ENCODE data around the gene SMIM44. TPM values are rescaled to one million over a fixed set of nuclear protein-coding genes. Genes with fewer than 3 reads are reported as not detected.

The SMIM44 gene
- total RNA-seq, 1 experiment from 2014 or later: not detected

GRCh38 chr19:3527238-3527910, 44.1 kb upstream of the SMIM44 start:
- no peaks in the 10 kb centered on the region for H4K20me1 ChIP-seq (ENCODE audit: control insufficient read depth, insufficient read depth, insufficient read length)
- H2BK15ac ChIP-seq (ENCODE audit: low read depth, low read length): no peak overlapping the region
- H3K23me2 ChIP-seq (ENCODE audit: insufficient read length, low read depth, low read length, poor library complexity, severe bottlenecking): no peaks in the 10 kb centered on the region
- H2BK20ac ChIP-seq (ENCODE audit: low read depth, low read length, poor library complexity, severe bottlenecking): no peak overlapping the region
- WGBS (ENCODE audit: extremely low coverage, insufficient read length, low lambda C conversion rate): no CpG with 5 or more reads among the region's 21 CpGs
- H3K23ac ChIP-seq (ENCODE audit: insufficient read length, low read depth, low read length): no peak overlapping the region
- H3K4me1 Mint-ChIP-seq: no peaks in the 10 kb centered on the region
- no peak for DNase-seq
- no peak overlapping the region for H3K4me2 ChIP-seq (ENCODE audit: insufficient read depth, insufficient read length, low read length)
- H3K36me3 Mint-ChIP-seq (ENCODE audit: insufficient read depth in 1 of 3, low read depth in 3 of 3): peaks cover 12 to 32% (median 31%) of the 10 kb centered on the region in 3 experiments; a peak in 6 of 7 replicates
- H3K79me1 ChIP-seq (ENCODE audit: insufficient read depth, low read depth, low read length, poor library complexity, severe bottlenecking): no peaks in the 10 kb centered on the region
- no peak overlapping the region for H3K27ac Mint-ChIP-seq
- H3K27me3 ChIP-seq (ENCODE audit: insufficient read depth, low read length): no peaks in the 10 kb centered on the region
- no peak overlapping the region for H3K56ac ChIP-seq (ENCODE audit: insufficient read length, low read depth, low read length)
- H3K27me3 Mint-ChIP-seq (ENCODE audit: low read depth): no peaks in the 10 kb centered on the region
- H3K4ac ChIP-seq (ENCODE audit: low read depth, low read length): no peak overlapping the region
- H2AK5ac ChIP-seq (ENCODE audit: insufficient read length, low read length): no peak overlapping the region
- H3K79me2 ChIP-seq (ENCODE audit: insufficient read depth, low read length): no peaks in the 10 kb centered on the region
- no peak overlapping the region for H3K4me3 Mint-ChIP-seq
- TF ChIP-seq, protein P1, sequence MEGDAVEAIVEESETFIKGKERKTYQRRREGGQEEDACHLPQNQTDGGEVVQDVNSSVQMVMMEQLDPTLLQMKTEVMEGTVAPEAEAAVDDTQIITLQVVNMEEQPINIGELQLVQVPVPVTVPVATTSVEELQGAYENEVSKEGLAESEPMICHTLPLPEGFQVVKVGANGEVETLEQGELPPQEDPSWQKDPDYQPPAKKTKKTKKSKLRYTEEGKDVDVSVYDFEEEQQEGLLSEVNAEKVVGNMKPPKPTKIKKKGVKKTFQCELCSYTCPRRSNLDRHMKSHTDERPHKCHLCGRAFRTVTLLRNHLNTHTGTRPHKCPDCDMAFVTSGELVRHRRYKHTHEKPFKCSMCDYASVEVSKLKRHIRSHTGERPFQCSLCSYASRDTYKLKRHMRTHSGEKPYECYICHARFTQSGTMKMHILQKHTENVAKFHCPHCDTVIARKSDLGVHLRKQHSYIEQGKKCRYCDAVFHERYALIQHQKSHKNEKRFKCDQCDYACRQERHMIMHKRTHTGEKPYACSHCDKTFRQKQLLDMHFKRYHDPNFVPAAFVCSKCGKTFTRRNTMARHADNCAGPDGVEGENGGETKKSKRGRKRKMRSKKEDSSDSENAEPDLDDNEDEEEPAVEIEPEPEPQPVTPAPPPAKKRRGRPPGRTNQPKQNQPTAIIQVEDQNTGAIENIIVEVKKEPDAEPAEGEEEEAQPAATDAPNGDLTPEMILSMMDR (conservative IDR thresholded peaks at IDR 0.05): no peak
- no peak overlapping the region for H2BK12ac ChIP-seq (ENCODE audit: insufficient read length, low read depth, low read length)
- H2BK120ac ChIP-seq (ENCODE audit: low read depth, low read length, poor library complexity, severe bottlenecking): no peak overlapping the region
- no peaks in the 10 kb centered on the region for H3K9me3 ChIP-seq (ENCODE audit: control insufficient read depth, low read depth, low read length)
- no peak overlapping the region for H3K18ac ChIP-seq (ENCODE audit: insufficient read length, low read depth, low read length)
- no peaks in the 10 kb centered on the region for H3K9me3 Mint-ChIP-seq
- H3K27ac ChIP-seq (ENCODE audit: insufficient read length, low read depth, low read length): no peak overlapping the region
- H4K5ac ChIP-seq (ENCODE audit: insufficient read length, low read depth, low read length): no peak overlapping the region
- H3K4me1 ChIP-seq (ENCODE audit: insufficient read depth, low read length): no peaks in the 10 kb centered on the region
- no peak overlapping the region for H3K9ac ChIP-seq (ENCODE audit: extremely low read depth, insufficient read length, low read length)
- no peak overlapping the region for H4K91ac ChIP-seq (ENCODE audit: insufficient read length, low read depth, low read length)
- H3T11ph ChIP-seq (ENCODE audit: low read length): no peak overlapping the region
- H3K14ac ChIP-seq (ENCODE audit: insufficient read depth, low read length): no peak overlapping the region
- H4K8ac ChIP-seq (replicated peaks; ENCODE audit: insufficient read length, low read depth, low read length): no peak overlapping the region
- no peak overlapping the region for H2BK5ac ChIP-seq (ENCODE audit: insufficient read length, low read length)
- no peak overlapping the region for H2AFZ ChIP-seq (ENCODE audit: low read length)
